IPS DF 19.7 (cell line): ENCODE measurements around the gene BCAS4.
"Not testable (repeated sequence)": the region's sequence is repeated elsewhere in the genome, so short reads cannot be mapped to it uniquely, and the experiment has no call there.

Experiments used
- DNase-seq: peaks from one replicate; pipeline ENCODE4 v3.0.0-alpha.2; 2013; ENCODE audit warnings: low read depth, low spot score

BCAS4 gene

GRCh38 chr20:50771419-50772080 lies 23.3 kb upstream of the BCAS4 start:
- DNase-seq = not testable (repeated sequence)

DNA sequence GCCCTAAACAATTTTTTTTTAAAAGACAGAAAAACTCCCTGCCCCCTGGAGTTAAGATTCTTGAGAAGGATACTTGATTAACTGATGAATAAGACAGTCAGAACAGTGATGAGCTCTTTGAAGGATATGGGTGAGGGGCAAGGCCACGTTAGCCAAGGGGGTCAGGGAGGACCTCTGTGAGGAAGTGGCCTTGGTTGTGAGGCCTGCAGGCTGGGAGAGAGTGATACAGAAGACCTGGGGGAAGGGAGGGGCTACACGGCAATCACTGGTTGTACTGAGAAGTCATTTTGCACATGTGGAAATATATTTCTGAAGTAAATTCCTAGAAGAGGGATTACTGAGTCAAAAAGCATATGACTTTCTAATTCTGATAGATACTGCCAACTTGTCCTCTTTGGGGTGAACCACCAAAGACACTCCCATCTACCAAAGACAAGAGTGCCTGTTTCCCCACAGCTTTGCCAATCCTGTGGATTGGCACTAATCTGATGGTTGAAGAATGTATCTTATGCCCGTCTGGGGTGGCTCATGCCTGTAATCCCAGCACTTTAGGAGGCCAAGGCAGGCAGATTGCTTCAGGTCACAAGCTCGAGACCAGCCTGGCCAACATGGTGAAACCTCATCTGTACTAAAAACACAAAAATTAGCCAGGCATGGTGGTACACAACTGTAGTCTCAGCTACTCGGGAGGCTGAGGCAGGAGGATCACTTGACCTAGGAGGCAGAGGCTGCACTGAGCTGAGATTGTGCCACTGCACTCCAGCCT lies 22.3 kb upstream of the BCAS4 start:
- no peak for DNase-seq

DNA sequence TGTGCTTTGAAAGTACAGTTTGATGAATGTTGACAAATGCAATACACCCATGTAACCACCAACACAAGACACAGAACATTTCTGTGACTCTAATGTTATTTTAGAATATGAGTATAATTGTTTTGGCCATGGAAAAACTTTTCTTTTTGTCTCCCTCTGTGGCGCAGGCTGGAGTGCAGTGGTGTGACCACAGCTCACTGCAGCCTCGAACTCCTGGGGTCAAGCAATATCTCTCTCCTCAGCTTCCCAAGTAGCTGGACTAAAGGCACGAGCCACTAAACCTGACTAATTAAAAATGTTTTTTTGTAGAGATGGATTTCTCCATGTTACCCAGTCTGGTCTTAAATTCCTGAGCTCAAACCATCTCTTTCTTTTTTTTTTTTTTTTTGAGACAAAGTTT lies 20.3 kb upstream of the BCAS4 start:
- DNase-seq = no peak

DNA sequence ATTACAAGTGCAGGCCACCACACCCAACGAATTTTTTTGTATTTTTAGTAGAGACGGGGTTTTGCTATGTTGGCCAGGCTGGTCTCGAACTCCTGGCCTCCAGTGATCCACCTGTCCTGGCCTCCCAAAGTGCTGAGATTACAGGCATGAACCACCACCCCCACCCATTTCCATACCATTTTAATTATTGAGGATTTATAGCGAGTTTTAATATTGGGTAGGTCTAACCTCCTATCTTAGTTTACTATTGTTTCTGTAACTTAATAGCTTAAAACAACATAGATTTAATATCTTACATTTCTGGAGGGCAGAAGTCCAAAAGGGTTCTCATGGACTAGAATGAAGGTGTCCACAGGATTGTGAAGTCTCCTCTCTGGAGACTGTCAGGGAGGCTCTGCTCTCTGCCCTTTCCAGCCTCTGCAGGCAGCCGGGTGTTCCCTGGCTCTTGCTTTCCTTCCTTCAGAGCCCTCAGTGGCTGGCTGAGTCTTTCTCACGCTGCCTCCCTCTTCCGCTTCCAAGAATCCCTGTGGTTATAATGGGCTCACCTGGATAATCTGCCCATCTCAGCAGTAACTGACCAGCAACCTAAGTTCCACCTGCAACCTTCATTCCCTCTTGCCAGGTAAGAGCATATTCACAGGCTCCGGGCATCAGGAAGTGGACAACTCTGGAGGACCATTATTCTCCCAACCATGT lies 18.6 kb upstream of the BCAS4 start:
- DNase-seq = no peak

- DNase-seq = no peak
These were observed 17.5 kb upstream of the BCAS4 start for GRCh38 chr20:50777373-50777772.

GRCh38 chr20:50778994-50779393 lies 15.9 kb upstream of the BCAS4 start:
- DNase-seq = not testable (repeated sequence)

GRCh38 chr20:50783390-50783789 lies 11.5 kb upstream of the BCAS4 start:
- DNase-seq = no peak

DNA sequence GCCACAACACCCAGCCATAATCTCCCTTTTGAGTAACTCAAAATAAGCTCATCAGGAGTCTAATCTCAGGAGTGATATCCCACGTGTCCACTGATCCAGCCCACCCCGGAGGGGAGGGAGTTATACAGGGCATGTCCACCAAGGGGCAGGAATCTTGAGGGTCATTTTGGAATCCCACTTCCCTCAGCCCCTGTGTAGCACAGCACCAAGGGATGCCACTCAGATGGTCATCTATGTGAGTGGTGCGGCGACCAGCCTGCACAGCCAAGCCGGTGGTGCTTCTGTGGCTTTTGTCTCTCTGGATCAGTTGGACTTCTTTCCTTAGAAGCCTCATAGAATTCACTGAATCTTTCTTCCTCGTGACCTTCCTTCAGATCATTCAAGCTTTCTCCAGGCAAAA lies 11.0 kb upstream of the BCAS4 start:
- DNase-seq = no peak

DNA sequence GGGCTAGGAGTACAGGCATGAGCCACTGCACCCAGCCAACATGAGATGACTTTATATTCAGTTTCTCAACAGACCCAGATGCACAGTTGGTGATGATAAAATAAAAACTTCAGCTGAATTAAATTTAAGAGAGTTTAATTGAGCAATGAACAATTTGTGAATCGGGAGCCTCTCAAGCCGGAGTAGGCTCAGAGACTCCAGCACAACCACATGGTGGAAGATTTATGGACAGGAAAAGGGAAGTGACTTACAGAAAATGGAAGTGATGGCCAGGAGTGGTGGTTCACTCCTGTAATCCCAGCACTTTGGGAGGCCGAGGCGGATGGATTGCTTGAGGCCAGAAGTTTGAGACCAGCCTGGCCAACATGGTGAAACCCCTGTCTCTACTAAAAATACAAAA lies 10.4 kb upstream of the BCAS4 start:
- DNase-seq = no peak

GRCh38 chr20:50786703-50787102 lies 8.2 kb upstream of the BCAS4 start:
- DNase-seq = no peak

- DNase-seq = no peak
These were observed 7.7 kb upstream of the BCAS4 start for GRCh38 chr20:50787181-50787580.

GRCh38 chr20:50788045-50788991 lies 6.5 kb upstream of the BCAS4 start:
- DNase-seq = no peak

GRCh38 chr20:50789968-50790650 lies 4.8 kb upstream of the BCAS4 start:
- DNase-seq = no peak

GRCh38 chr20:50790651-50791277 lies 4.1 kb upstream of the BCAS4 start:
- DNase-seq = peak; percentile 75

DNA sequence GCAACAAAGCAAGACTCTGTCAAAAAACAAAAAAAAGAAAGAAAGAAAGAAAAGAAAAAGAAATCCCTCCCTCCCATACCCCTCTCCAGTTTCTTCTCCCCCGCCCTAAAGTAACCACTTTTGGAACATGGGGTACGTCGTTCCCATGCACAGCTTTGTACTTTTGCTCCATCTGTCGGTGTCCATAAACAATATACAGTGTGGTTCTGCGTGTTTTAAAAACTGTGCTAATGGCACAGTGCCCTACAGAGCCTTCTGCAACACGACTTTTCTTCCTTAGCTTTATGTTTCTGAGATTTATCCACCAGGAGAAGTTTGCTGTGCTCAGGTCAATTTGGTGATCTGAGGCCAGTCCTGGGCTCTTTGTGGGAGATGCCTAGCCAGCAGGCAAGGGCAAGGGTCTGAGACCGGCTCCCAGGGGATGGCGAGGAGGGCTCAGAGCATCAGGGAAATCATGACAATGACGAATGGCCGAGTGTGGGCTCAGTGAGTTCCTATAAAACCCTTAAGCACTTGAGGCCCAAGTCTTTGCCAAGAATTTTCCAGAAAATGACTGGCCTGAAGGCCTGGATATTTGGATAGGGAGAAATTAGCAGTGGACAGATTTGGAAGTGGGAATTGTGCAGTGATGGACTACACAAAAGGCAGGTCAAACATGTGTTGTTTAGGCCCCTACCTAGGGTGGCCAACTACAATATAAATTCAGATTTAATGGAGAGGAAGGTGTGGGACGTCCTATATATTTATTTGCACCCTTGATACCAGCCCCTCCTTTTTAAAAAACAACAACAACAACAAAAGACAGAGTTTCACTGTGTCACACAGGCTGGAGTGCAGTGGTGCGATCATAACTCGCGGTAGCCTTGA lies 1.9 kb upstream of the BCAS4 start:
- DNase-seq = no peak

- not testable (repeated sequence) for DNase-seq
These were observed 1.3 kb upstream of the BCAS4 start for GRCh38 chr20:50793575-50794016.

- DNase-seq = no peak
These were observed 548 bp upstream of the BCAS4 start for GRCh38 chr20:50794181-50794845.

- DNase-seq = no peak
These were observed 2.3 kb downstream of the BCAS4 start for GRCh38 chr20:50797142-50797541.

- no peak for DNase-seq
These were observed 3.8 kb downstream of the BCAS4 start for GRCh38 chr20:50798650-50799049.
